IPS-18a (cell line): ENCODE measurements around the gene GHRL.

Source experiments
- H3K27ac ChIP-seq: one replicate; pipeline ENCODE4 v1.5.1; 2013; ENCODE audit warnings: low read length
- H3K27me3 ChIP-seq: one replicate; pipeline ENCODE4 v1.6.1; 2013; ENCODE audit warnings: mild to moderate bottlenecking, low read length; ENCODE audit not compliant: control insufficient read depth, insufficient read depth
- H3K36me3 ChIP-seq: one replicate; pipeline ENCODE4 v1.6.1; 2013; ENCODE audit warnings: low read depth, low read length; ENCODE audit not compliant: control insufficient read depth
- H3K4me1 ChIP-seq: one replicate; pipeline ENCODE4 v1.6.1; 2013; ENCODE audit warnings: low read depth, low read length; ENCODE audit not compliant: control insufficient read depth
- H3K4me3 ChIP-seq: one replicate; pipeline ENCODE4 v1.5.1; 2013; ENCODE audit warnings: low read length
- H3K9ac ChIP-seq: one replicate; pipeline ENCODE4 v1.6.1; 2013; ENCODE audit warnings: mild to moderate bottlenecking, low read length, moderate library complexity
- H3K9me3 ChIP-seq: one replicate; pipeline ENCODE4 v1.6.1; 2013; ENCODE audit warnings: low read depth, low read length; ENCODE audit not compliant: control insufficient read depth

The GHRL gene, protein sequence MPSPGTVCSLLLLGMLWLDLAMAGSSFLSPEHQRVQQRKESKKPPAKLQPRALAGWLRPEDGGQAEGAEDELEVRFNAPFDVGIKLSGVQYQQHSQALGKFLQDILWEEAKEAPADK

DNA sequence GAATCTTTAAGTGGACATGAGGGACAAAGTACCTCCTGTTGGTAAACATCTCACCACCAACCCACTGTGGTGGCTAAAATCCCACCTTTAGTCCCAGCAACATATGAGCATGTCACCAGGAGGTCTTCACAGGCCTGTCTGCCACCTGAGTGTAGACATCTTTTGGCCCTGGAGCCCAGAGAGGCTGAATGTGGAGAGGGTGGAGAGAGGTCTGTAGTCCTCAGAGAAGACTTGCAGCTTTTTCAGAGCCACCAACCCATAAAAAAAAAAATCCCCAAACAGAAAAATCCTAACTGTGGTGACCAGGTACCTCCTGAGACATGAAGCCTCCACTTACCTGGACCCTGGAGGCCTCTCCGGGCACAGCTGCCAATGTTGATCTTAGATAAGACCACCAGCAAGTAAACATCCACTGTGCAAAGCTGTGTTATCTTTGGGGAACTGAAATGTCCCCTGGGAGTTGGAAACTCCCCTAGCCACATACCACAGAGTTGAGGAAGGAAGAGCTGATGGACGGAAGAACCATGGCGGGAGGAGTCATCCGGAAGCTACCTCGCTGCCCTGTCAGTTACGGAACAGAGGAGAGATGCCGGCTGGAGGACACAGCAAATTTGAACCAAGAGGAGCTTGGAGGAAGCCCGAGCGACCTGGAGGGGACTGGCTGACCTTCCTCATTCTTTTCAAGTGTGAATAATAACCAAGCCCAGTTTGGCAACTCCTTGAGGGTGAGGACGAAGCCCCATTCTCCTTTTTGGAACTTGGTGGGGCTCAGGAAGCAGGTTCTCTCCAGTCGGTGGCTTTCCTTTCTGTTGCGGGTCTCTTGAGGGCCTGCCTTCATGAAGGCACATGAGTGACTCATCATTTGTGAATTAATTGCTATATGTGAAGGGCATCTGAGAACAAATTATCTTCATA is at the start of gene GHRL:
Gene GHRL (minus strand): TSS at position 443 of the 915 bp plus-strand sequence. CDS start 2,767 bp downstream, outside the sequence.
- H3K9me3 ChIP-seq: no peaks in the 10 kb centered on the region
- peaks cover 3% of the 10 kb centered on the region for H3K36me3 ChIP-seq
- no peaks in the 10 kb centered on the region for H3K4me1 ChIP-seq
- H3K9ac ChIP-seq: no peak within 1 kb of the TSS
- no peak within 1 kb of the TSS for H3K4me3 ChIP-seq
- no peak within 1 kb of the TSS for H3K27ac ChIP-seq
- H3K27me3 ChIP-seq: no peaks in the 10 kb centered on the region

GRCh38 chr3:10341901-10342398 is 49.2 kb upstream of the GHRL start:
- Histone ChIP-seq H3K27me3 (no peaks in the 10 kb centered on the region), H3K27ac (no peak overlapping the region), H3K4me1 (no peaks in the 10 kb centered on the region), H3K9me3 (no peaks in the 10 kb centered on the region), H3K9ac (no peak overlapping the region), H3K4me3 (no peak overlapping the region), H3K36me3 (no peaks in the 10 kb centered on the region)

- Histone ChIP-seq H3K4me1 (no peaks in the 10 kb centered on the region), H3K9me3 (no peaks in the 10 kb centered on the region), H3K27ac (no peak overlapping the region), H3K27me3 (no peaks in the 10 kb centered on the region), H3K9ac (no peak overlapping the region), H3K36me3 (no peaks in the 10 kb centered on the region), H3K4me3 (no peak overlapping the region)
These were observed 47.7 kb upstream of the GHRL start for GRCh38 chr3:10340476-10340875.

DNA sequence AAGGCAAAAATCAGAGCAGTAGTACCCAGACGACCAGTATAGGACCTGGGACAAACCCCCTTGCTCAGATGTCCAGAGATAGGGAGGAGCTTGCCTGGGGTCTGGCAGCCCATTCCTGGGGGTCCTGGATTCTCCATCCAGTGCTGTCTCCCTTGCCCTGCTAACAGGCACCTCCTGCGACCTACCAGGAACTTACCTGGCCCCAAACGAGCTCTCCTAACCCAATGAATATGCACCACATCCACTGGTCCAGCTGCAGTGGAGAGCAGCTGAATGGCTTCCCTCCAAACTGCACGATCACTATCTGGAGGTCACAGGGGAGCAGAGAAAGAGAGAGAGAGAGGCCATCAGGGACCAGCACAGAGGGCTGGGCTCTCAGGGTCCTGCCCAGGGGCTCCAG is 47.3 kb upstream of the GHRL start:
- H3K4me3 ChIP-seq: no peak overlapping the region
- H3K27ac ChIP-seq: no peak overlapping the region
- H3K4me1 ChIP-seq: no peaks in the 10 kb centered on the region
- H3K27me3 ChIP-seq: no peaks in the 10 kb centered on the region
- H3K36me3 ChIP-seq: no peaks in the 10 kb centered on the region
- H3K9ac ChIP-seq: no peak overlapping the region
- no peaks in the 10 kb centered on the region for H3K9me3 ChIP-seq

DNA sequence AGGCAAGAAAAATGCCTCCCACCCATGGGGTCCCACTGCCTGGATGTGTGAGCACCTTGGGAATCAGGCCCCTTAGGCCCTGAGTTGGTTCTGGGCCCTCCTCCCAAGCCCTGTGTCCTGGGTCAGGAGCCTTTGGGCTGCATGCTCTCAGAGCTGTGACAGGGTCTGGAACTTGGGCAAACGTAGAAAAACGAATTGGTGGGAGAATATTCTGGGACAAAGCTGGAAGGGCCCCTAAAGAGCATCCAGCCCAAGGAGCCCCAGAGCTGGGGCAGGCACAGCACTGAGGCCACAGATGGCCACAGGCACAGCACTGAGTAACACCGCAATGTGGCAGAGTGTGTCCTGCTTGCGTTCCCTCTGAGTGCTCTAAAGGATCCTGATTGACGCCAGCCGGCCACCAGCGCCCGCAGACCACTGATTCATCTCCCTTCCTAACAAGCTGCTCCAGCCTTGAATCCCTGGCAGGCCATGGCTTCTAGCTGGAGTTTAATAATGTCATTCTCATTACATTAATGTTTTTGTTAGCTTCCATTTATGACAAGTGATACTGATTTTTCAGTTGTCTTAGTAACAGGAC is 46.7 kb upstream of the GHRL start:
- H3K27me3 ChIP-seq: no peaks in the 10 kb centered on the region
- H3K9ac ChIP-seq: no peak overlapping the region
- no peak overlapping the region for H3K27ac ChIP-seq

GRCh38 chr3:10338591-10339353 is 46.0 kb upstream of the GHRL start:
- no peak overlapping the region for H3K9ac ChIP-seq
- H3K27me3 ChIP-seq: no peaks in the 10 kb centered on the region
- H3K36me3 ChIP-seq: no peaks in the 10 kb centered on the region
- H3K27ac ChIP-seq: no peak overlapping the region
- H3K9me3 ChIP-seq: no peaks in the 10 kb centered on the region
- no peak overlapping the region for H3K4me3 ChIP-seq
- no peaks in the 10 kb centered on the region for H3K4me1 ChIP-seq

More for the DNA sequence above, 46.7 kb upstream of the GHRL start:
- no peak overlapping the region for H3K4me3 ChIP-seq
- H3K9me3 ChIP-seq: no peaks in the 10 kb centered on the region
- no peaks in the 10 kb centered on the region for H3K36me3 ChIP-seq
- H3K4me1 ChIP-seq: no peaks in the 10 kb centered on the region

DNA sequence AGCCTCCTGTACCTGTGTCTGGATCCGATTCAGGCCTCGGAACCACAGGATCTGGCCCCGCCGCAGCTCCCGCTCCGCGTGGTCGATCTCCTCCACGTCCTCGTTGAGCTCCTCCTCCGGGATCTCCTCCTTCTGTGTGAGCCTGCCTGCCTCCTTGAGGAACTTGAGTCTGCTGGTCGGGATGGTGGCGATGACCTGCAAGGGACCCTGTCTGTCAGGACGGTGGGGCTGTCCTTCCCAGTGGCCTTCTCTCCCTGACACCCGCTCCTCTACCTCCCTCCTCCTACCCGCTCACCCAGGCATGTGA is 45.4 kb upstream of the GHRL start:
- Histone ChIP-seq H3K36me3 (no peaks in the 10 kb centered on the region), H3K9me3 (no peaks in the 10 kb centered on the region), H3K4me3 (no peak overlapping the region), H3K4me1 (no peaks in the 10 kb centered on the region), H3K9ac (no peak overlapping the region), H3K27ac (no peak overlapping the region), H3K27me3 (no peaks in the 10 kb centered on the region)

DNA sequence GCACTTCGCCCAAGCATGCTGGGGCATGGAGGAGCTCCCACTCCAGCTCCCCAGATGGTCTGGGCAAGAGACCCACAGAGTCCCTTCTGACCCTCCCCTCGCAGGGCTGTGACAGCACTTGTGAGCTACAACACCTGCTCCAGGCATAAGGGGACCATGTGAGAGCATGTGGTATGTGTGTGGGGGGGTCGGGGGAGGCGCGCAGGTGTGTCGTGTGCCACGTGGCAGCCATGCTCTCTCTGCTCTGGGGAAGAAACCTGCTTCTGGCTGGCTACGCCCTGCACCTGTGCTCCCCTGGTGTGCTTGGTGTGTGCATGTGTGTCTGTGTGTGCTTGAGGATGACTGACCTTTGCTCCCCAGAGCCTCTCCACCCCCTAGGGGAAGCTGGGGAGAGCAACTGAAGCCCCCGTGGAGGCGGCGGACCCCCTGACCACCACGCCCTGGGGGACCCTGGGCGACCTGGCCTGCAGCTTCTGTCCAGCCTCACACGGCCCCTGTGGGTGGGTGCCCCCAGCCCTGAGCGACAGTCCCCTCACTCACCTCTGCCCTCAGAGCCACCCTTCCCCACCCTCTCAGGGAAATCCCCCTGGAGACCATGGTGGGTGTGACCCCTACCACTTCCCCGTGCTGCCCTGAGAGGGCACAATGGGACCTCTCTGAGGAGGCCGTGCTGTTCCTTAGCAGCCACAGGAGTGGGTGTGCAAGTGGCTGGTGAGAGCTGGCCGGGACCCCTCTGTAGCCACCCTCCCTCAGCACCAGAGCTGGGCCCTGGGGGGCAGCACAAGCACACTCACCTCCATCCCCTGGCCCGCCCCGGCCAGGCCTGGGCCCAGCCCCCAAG is 44.8 kb upstream of the GHRL start:
- H3K27me3 ChIP-seq: no peaks in the 10 kb centered on the region
- H3K36me3 ChIP-seq: no peaks in the 10 kb centered on the region
- no peak overlapping the region for H3K4me3 ChIP-seq
- no peaks in the 10 kb centered on the region for H3K9me3 ChIP-seq
- no peak overlapping the region for H3K27ac ChIP-seq
- no peaks in the 10 kb centered on the region for H3K4me1 ChIP-seq
- H3K9ac ChIP-seq: no peak overlapping the region

DNA sequence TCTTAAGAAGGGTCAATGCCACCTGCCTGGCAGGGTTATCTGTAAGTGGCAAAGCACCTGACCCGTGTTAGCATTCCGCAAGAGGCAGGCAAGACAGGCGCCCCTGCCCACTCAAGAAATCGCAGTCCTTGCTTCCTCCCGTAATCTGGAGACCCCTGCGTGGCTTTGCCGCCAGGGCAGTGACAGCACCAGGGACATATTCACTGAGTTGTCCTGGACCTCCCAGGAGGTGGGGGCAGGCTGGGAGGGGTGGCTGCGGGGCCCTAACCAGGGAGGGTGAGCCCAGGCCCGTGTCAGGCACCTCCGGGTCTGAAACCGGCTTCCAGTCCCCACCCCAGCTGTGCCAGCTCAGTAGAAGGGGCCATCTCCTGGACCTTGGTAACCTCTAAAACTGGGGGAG is 44.0 kb upstream of the GHRL start:
- no peak overlapping the region for H3K9ac ChIP-seq
- no peak overlapping the region for H3K27ac ChIP-seq
- H3K4me1 ChIP-seq: no peaks in the 10 kb centered on the region
- H3K27me3 ChIP-seq: no peaks in the 10 kb centered on the region
- no peak overlapping the region for H3K4me3 ChIP-seq
- no peaks in the 10 kb centered on the region for H3K9me3 ChIP-seq
- no peaks in the 10 kb centered on the region for H3K36me3 ChIP-seq

- Histone ChIP-seq H3K9me3 (no peaks in the 10 kb centered on the region), H3K4me1 (no peaks in the 10 kb centered on the region), H3K27ac (no peak overlapping the region), H3K4me3 (no peak overlapping the region), H3K36me3 (no peaks in the 10 kb centered on the region), H3K9ac (no peak overlapping the region), H3K27me3 (no peaks in the 10 kb centered on the region)
These were observed 43.3 kb upstream of the GHRL start for GRCh38 chr3:10335871-10336622.
